GM18951 (cell line): ENCODE results near the gene ASIC3.
"Not testable (repeated sequence)": the region's sequence is repeated elsewhere in the genome, so short reads cannot be mapped to it uniquely, and the experiment has no call there.

Source experiments
- POLR2A ChIP-seq: IDR thresholded peaks from 4 replicates; pipeline ENCODE4 v1.6.1; 2011; ENCODE audit warnings: mild to moderate bottlenecking; ENCODE audit not compliant: insufficient read length, insufficient read depth; ENCODE audit errors: extremely low read depth
- in situ Hi-C: fragments of 300-500 bp; cut with MboI; formaldehyde crosslinking; loops from one replicate; pipeline ENCODE4 v1.12.0; 2022; ENCODE audit warnings: low sequenced_read_pairs, mixed read lengths, inconsistent platforms; ENCODE audit not compliant: unreplicated experiment

Gene ASIC3

GRCh38 chr7:151032936-151033863 lies 15.1 kb upstream of the ASIC3 start:
- TF ChIP-seq POLR2A = no peak
- in situ Hi-C loops = no loop called here

- in situ Hi-C loops = no loop called here
- no peak for TF ChIP-seq POLR2A
Observed at GRCh38 chr7:151033864-151034249, 14.5 kb upstream of the ASIC3 start.

- no peak for TF ChIP-seq POLR2A
- in situ Hi-C loops = no loop called here
Observed at GRCh38 chr7:151034312-151035025, 13.9 kb upstream of the ASIC3 start.

GRCh38 chr7:151035026-151035717 lies 13.2 kb upstream of the ASIC3 start:
- in situ Hi-C loops = no loop called here
- no peak for TF ChIP-seq POLR2A

GRCh38 chr7:151035902-151036301 lies 12.4 kb upstream of the ASIC3 start:
- in situ Hi-C loops = no loop called here
- no peak for TF ChIP-seq POLR2A

GRCh38 chr7:151038951-151039849 lies 9.1 kb upstream of the ASIC3 start:
- in situ Hi-C loops = no loop called here
- TF ChIP-seq POLR2A = no peak

- in situ Hi-C loops = no loop called here
Observed at GRCh38 chr7:151039850-151040548, 8.3 kb upstream of the ASIC3 start.

GRCh38 chr7:151040616-151041375 lies 7.5 kb upstream of the ASIC3 start:
- in situ Hi-C loops = no loop called here
- no peak for TF ChIP-seq POLR2A

More at GRCh38 chr7:151039850-151040548, 8.3 kb upstream of the ASIC3 start:
- no peak for TF ChIP-seq POLR2A

- in situ Hi-C loops = not testable (repeated sequence)
Observed at GRCh38 chr7:151043449-151043848, 4.9 kb upstream of the ASIC3 start.

- in situ Hi-C loops = no loop called here
- no peak for TF ChIP-seq POLR2A
Observed at GRCh38 chr7:151043959-151044358, 4.4 kb upstream of the ASIC3 start.

GRCh38 chr7:151045262-151045661 lies 3.1 kb upstream of the ASIC3 start:
- in situ Hi-C loops = no loop called here
- no peak for TF ChIP-seq POLR2A
